IPS DF 4.7 (cell line): ENCODE data around the gene UBXN2A.
"Not testable (repeated sequence)": the region's sequence is repeated elsewhere in the genome, so short reads cannot be mapped to it uniquely, and the experiment has no call there.

Source experiments
- DNase-seq: peaks from one replicate; pipeline ENCODE4 v3.0.0-alpha.2; 2013; ENCODE audit warnings: low spot score; ENCODE audit errors: extremely low read depth

Gene UBXN2A

DNA sequence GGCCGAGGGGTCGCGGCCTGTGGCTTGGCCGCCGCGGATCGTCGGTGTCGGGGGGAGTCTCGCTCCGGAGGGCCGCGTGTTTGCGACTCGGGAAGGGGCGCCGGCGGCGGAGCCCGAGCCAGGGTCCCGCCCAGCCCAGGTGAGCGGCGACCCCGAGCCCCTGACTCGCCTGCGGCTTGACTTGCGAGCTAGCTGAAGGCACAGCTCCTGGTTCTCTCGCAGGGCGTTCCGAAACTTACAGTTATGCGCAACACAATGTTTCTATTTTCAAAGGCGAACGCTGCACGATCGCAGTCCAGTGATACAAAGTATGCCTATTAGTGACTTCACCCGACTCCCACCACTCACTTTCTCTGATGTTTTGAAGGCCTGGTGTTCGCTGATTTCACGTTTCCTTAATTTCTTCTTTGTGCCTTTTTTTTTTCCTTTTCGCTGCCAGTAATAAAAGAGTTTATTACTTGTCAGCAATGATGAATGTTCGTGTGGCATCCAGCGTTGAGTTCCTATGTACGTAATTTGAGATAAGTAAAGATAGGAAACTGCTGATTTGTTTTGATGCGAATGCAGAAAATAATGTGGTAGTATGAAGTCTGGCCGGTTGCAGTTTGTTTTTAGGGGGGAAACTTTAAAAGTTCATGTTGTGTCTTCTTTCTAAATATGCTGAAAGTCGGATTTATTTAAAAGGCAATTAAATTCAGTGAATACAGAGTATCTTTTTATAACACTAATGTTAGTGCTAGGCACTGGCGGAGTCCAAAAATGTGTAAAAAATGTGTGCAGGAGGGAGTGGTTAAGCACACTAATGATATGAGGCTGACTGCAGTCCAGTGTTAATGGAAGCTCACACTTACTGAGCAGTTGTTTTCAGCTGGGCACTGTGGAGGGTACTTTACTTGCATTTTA, 706 bp downstream of the UBXN2A start:
- no peak for DNase-seq

DNA sequence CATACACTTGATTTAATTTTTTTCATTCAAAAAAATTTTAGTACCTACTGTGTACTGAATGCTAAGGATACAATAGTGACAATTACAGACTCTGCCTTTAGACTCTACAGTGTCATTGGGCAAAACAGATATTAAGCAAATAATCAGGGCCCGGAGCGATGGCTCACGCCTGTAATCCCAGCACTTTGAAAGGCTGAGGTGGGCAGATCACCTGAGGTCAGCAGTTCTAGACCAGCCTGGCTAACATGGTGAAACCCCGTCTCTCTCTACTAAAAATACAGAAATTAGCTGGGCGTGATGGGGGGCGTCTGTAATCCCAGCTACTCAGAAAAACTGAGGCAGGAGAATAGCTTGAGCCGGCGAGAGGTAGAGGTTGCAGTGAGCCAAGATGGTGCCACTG, 1.4 kb downstream of the UBXN2A start:
- DNase-seq: no peak

DNA sequence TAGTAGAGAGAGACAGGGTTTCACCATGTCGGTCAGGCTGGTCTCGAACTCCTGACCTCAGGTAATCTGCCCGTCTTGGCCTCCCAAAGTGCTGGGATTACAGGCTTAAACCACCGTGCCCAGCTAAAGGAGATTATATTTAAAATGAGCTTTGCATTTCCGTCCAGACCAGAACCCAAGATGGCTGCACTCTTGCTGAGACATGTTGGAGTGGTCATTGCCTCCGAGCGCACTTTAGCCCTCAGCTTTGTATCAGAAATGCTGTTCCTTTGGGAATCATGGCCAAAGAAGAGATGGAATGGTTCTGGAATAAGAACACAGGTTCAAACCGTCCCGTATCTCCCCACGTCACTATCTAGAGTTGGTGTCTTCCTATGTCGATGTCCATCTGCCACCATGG, 3.4 kb downstream of the UBXN2A start:
- DNase-seq: no peak

DNA sequence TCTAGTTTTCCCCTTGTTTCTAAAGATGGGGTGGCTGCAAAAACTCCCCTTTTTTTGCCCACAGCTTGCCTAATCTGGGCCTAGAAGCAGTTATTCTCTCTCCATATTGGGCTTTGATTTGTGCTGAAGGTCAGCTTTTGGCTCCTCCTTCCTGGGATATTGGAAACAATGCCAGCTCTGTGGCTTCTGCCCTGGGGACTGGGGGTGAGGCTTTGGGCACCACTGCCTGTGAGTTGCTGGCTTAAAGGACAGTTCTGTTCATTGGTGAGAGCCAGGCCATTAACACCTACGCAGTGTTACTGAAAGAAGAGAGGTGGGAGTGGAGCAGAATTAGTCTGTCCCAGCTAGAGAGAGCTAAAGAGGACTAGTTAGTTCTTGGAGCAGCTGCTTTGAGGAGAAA, 4.3 kb downstream of the UBXN2A start:
- no peak for DNase-seq

DNA sequence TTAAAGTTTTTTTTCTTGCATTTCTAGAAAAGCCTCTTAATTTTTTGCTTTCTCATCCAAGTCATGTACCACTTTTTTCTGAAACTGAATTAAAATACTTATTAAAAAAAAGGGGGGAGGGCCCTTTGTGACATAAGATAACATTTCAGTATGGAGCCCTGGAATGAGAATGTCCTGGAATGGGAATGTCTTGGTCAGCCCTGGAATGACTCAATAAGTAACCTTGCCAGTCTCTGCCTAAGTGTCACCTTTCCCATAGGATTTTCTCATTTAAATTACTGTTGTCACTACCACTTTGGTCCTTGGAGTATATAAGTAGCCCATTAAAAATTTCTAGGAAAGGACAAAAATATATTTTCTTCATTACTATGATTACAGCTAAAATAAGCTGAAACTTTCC, 4.7 kb downstream of the UBXN2A start:
- no peak for DNase-seq

DNA sequence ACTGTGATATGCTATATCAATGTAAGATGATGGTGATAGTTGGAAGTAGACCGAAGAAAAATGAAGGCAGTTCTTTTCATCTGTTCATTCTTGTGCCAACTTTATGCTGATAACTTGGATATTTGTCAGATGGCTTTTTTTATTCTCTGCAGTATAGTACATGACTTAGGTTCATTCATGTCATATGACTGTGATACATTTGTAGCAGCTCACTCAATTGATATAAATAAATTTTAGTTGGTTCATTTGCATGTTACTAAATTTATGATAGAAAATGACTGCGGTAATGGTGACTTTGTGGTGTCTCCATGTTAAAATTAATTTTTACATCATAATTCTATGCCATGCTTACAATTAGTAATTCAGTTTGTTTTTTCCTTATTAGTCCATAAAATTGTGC, 7.1 kb downstream of the UBXN2A start:
- no peak for DNase-seq

DNA sequence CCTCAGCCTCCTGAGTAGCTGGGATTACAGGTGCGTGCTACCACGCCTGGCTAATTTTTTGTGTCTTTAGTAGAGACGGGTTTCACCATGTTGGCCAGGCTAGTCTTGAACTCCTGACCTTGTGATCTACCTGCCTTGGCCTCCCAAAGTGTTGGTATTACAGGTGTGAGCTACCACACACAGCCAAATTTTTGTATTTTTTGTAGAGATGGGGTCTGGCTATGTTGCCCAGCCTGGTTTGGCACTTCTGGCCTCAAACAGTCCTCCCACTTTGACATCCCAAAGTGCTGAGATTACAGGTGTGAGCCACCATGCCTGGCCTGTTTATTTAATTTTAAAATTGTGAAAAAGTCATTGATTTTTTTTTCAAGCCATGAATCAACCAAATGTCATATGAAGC, 12.3 kb downstream of the UBXN2A start:
- DNase-seq: not testable (repeated sequence)

DNA sequence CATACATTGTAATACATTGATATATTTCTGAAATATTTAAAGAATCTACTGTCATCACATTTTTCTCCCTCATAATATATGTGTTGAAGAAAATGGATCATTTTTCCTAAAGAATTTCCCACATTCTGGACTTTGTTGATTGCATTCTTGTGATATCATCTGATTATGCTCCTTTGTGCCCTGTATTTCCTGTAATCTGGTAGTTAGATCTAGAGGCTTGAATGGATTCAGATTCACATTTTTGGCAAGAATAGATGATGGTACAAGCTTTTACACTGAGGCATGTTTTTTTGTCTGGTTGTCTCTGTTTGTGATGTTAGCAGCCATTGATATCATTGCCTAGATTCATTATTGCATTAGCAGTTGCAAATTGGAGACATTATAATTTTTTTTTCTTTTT, 13.4 kb downstream of the UBXN2A start:
- no peak for DNase-seq

DNA sequence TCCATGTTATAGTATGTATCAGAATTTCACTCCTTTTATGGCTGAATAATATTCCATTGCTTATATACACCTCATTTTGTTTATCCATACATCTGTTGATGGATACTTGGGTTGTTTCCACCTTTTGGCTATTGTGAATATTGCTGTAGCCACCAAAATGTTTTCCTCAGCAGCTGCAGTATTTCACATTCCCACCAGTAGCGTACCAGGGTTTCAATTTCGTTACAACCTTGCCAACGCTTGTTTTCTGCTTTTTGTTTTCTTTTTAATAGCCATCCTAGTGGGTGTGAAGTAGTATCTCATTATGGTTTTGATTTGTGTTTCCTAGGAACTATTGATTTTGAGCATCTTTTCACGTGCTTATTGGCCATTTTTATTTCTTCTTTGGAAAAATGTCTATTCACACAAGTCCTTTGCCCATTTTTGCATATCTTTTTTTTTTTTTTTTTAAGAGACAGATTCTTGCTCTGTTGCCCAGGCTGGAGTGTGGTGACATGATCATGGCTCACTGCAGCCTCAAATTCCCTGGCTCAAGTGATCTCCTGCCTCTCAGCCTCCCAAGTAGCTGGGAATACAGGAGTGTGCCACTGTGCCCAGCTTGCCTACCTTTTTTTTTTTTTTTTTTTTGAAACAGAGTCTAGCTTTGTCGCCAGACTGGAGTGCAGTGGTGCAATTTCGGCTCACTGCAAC, 14.2 kb downstream of the UBXN2A start:
- no peak for DNase-seq

DNA sequence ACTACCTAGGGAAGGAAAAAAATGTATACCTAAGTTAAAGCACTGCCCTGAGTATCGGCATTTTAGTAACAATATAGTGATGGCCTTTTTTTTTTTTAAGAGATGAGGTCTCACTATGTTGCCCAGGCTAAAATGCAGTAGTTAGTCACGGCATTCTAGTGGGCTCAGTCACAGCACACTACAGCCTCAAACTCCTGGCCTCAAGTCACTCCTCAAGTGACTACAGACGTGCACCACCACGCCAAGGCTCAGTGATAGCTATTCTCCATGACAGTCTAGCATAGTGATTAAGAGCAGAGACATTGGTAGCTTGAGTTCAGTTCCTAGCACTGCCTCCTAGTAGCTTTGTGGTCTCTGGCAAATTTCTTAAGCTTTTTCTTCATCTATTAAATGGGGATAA, 27.6 kb downstream of the UBXN2A start:
- DNase-seq: no peak

DNA sequence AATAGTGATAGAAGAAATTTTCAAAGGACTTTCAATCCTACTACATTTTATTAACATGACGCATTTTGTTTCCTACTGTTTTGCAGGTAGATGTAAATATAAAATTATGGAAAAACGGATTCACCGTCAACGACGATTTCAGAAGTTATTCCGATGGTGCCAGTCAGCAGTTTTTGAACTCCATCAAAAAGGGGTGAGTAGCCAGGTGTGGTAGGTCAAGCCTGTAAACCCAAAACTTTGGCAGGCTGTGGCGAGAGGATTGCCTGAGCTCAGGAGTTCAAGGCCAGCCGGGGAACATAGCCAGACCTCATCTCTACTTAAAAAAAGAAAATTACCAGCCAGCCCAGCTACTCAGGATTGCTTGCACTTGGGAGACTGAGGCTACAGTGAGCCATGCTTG, 36.6 kb downstream of the UBXN2A start:
- no peak for DNase-seq

DNA sequence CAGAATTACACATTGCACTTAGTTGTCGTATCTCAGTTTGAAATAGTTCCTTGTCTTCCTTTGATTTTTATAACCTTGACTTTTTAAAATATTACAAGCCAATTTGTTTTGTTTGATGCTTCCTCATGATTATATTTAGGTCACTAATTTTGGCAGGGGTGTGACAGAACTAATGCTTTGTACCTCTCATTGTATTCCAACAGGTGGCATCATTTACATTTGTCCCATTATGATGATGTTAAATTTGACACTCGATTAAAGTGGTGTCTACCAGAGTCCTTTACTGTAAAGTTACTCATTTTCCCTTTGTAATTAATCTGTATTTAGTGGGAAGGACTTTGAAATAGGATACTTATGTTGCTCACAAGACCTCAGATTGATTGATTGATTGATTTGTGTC, 48.1 kb downstream of the UBXN2A start:
- no peak for DNase-seq

DNA sequence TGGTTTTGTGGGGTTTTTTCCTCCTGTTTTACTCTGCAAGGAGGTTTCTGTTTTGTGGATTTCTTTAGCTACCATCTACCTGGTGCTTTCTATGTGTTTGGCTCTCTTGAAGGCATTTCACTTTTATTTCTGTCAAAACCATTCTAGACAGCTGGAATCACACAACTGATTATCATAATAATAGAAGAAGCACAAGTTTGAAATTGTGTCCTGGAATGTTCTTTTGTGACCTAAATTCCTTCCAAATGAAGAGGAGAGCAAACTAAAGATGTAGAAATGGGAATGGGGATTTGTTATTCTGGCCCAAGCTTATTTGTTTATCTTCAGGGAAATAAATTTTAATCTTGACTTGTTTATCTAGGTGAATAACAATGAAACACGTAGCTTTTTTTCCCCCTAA, 52.7 kb downstream of the UBXN2A start:
- DNase-seq: no peak

DNA sequence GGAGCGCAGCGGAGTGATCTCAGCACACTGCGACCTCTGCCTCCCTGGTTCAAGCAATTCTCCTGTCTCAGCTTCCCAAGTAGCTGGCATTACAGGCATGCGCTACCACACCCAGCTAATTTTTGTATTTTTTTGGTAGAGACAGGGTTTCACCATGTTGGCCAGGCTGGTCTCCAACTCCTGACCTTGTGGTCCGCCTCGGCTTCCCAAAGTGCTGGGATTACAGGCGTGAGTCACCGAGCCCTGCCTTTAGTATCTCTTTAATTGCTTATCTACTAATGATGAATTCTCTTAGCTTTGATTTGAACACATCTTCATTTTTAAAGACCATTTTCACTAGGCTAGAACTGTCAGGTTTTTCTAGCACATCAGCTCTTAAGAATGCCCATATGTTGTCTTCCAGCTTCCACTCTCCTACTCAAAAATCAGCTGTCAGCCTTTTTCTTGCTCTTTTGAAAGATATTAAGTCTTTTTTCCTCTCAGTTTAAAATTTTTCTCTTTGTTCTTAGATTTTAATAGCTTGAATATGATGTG, 53.5 kb downstream of the UBXN2A start:
- no peak for DNase-seq

DNA sequence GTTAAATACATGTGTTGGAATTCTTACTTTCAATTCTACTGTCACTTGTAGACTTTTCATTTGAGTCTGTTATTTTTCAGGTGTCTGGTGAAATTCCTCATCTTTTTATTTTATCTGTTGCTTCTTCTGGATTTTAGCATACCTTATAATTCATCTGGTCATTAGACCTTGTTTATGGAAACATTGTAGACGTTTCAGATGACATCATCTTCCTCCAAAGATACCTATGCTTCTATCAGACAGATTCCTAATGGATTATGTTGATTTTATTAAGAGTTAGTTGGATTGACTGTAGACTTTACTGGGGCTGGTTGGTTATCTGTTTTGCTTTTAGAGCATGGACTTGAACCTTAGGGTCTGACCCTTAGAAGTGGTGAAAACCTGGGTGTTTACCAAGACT, 54.3 kb downstream of the UBXN2A start:
- DNase-seq: no peak

DNA sequence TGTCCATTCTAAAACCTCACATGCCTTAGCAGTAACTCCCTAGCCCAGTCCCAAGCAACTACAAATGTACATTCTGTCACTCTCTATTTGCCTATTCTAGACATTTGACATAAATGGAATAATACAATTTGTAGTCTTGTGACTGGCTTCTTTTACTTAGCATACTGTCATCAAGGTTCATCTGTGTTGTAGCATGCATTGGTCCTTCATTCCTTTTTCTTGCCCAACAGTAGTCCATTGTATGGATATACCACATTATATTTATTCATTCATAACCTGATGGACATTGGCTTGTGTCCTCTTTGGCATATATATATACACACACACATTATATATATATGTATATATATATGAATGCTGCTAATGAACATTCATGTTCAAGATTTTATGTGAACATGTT, 67.4 kb downstream of the UBXN2A start:
- no peak for DNase-seq

DNA sequence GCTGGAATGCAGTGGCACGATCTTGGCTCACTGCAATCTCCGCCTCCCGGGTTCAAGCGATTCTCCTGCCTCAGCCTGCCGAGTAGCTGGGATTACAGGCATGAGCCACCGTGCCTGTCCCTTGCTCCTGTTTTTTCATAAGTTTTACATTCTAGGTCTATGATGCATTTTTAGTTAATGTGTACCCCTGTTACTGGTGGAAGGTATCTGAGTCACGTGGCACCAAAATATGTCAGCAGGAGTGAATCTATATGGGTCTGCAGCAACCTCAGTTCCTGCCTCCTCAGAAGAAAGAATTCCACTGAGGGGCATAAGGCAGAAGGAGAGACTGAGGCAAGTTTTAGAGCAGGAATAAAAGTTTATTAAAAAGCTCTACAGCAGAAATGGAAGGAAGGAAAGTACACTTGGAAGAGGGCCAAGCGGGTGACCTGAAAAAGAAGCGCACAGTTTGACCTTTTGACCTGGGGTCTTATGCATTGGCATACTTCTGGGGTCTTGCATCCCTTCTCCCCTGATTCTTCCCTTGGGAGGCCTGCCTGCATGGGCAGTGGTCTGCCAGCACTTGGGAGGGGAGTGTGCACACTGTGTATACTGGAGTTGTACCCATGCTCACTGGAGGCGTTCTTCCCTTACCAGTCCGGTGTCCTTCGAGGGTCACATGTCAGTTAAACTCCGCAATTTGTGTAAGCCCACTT, 68.6 kb downstream of the UBXN2A start:
- no peak for DNase-seq

DNA sequence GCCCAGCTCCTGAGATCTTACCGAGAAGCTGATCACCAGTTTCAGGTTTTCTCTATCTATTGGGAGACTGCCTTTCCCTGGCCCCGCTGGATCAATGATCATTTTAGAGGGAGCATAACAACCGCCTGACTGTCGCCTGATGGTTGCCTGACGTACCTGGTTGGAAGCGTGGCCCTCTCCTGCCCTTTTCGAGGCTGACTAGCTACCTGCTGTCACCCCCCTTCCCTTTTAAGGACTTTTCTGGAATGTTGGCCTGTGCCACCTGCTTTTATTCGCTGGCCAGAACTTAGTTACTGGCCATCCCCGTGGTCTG, 69.1 kb downstream of the UBXN2A start:
- no peak for DNase-seq

DNA sequence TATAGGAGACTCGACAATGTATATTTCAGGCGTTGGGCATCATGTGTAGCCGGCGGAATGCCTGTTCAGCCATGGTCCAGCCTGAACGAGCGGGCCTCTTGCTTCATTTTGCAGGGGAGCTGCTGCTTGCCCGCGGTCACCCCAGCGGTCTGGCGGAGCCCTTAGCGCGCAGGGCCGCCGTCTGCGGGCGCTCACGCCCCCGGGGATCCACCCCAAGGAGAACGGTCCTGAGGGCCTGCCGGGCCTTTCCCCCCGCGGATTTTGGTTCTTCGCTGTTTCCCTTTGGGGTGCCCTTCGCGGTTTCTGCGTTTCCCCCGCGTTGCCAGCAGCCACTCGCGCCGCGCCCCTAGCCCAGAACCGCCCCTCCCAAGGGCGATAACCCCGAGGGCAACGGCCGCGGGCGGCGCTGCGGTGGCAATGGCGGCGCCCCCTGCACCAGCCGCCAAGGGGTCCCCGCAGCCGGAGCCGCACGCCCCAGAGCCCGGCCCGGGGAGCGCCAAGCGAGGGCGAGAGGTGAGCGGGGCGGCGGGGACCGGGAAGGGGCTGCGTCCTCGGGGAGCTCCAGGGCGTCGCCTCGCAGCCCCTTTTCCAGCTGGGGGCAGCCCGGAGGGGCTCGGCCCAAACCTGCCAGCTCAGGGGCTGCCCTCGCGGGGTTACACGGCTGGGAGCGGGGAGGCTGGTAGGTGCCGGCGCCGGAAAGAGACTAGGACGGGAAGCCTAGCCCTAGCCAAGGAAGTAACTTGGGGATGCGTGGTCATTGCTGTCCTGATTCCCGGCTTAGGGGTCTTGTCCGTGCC, 69.6 kb downstream of the UBXN2A start, which contains the start of gene MFSD2B:
Gene MFSD2B, plus strand, starts transcription at position 406 of the 797 bp plus-strand sequence. Its CDS starts 12 bp downstream, at position 418.
- no peak for DNase-seq

DNA sequence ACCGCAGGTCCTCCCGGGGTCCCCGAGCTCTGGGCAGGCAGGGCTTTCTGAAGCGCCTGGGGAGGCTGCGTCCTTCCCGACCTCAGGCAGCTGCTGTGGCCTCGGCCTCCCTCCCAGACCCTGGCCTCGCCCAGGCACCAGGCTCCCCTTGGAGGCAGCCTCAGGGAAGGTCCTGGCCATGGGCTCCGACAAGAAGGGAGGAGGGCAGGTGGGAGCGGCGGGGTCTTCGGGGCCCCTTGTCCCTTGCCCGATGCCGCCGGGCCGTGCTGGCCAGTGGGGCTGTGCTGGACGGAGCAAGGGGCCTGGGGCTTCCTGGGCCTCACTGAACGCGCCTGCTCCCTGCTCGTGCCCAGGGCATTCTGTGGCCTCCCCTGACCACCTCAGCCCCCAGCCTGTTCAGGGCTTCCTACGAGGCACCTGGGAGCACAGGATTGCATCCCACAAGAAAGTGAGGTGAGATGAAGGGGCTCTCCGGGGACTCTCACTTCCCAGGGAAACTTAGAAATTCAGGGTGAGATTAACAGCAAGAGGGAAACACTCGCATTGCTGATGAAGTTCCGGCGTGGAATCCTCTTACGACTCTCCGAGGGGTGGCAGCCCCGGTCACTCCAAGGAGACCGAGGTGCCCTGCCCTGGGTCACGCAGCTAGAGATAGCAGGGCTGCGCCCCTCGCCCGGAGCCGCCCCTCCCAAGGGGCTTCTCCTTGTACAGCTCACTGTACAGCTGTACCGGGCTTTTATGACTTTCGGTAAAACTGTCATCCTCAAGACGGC, 70.4 kb downstream of the UBXN2A start:
- DNase-seq: no peak
